Activated T-cell treated with anti-CD3 and anti-CD28 coated beads, Interleukin-2, amount 50 U/mL, for 72 hours (primary cell): ENCODE results near the gene MCC. TPM values are rescaled to one million over a fixed set of nuclear protein-coding genes. Genes with fewer than 3 reads are reported as not detected.
A peak's percentile ranks its signal among the peaks of the same experiment; 100 is the strongest.
"Not testable (repeated sequence)": the region's sequence is repeated elsewhere in the genome, so short reads cannot be mapped to it uniquely, and the experiment has no call there.

ENCODE experiments used
- ATAC-seq, 2 donors: fragments of 150-1000 bp; cut with Tn5 transposase; replicated peaks in 1 of 2; 2 replicates each; pipeline ENCODE4 v1.10.0; 2021; ENCODE audit warnings: moderate library complexity in 2 of 2, mild to moderate bottlenecking in 1 of 2
- DNase-seq, 2 donors: peaks; one replicate each; pipeline ENCODE4 v3.0.0; 2021 to 2022; ENCODE audit warnings: mixed read lengths in 1 of 2
- H3K27ac Mint-ChIP-seq: one replicate; pipeline ENCODE4 v1.8.0; 2022; ENCODE audit warnings: mild to moderate bottlenecking, moderate library complexity, mixed read lengths
- H3K27me3 Mint-ChIP-seq: one replicate; pipeline ENCODE4 v1.8.0; 2022; ENCODE audit warnings: low read depth, mixed read lengths
- H3K36me3 Mint-ChIP-seq, 2 donors: one replicate each; pipeline ENCODE4 v1.8.0; 2022; ENCODE audit warnings: mixed read lengths in 2 of 2, mild to moderate bottlenecking in 1 of 2; ENCODE audit not compliant: insufficient read depth in 2 of 2
- H3K4me1 Mint-ChIP-seq: one replicate; pipeline ENCODE4 v1.8.0; 2022; ENCODE audit warnings: low read depth, mixed read lengths
- H3K4me3 Mint-ChIP-seq, 2 donors: one replicate each; pipeline ENCODE4 v1.8.0; 2022; ENCODE audit warnings: mild to moderate bottlenecking in 2 of 2, mixed read lengths in 2 of 2, moderate library complexity in 2 of 2
- H3K9me3 Mint-ChIP-seq, 2 donors: one replicate each; pipeline ENCODE4 v1.8.0; 2022; ENCODE audit warnings: mixed read lengths in 2 of 2
- total RNA-seq, 2 donors: library from RNA; stranded (reverse); gene quantifications; one replicate each; pipeline ENCODE4 v1.2.3, GENCODE V29; 2022

MCC gene
- total RNA-seq, 2 donors from 2014 or later = 3.3 to 4.2 TPM

GRCh38 chr5:113434889-113435288 lies 53.4 kb downstream of the MCC start, which contains the start of gene TSSK1B:
TSSK1B (minus strand) TSS chr5:113434989; CDS start chr5:113434839, 150 bp downstream.
- no peak within 1 kb of the TSS for H3K4me3 Mint-ChIP-seq

DNA sequence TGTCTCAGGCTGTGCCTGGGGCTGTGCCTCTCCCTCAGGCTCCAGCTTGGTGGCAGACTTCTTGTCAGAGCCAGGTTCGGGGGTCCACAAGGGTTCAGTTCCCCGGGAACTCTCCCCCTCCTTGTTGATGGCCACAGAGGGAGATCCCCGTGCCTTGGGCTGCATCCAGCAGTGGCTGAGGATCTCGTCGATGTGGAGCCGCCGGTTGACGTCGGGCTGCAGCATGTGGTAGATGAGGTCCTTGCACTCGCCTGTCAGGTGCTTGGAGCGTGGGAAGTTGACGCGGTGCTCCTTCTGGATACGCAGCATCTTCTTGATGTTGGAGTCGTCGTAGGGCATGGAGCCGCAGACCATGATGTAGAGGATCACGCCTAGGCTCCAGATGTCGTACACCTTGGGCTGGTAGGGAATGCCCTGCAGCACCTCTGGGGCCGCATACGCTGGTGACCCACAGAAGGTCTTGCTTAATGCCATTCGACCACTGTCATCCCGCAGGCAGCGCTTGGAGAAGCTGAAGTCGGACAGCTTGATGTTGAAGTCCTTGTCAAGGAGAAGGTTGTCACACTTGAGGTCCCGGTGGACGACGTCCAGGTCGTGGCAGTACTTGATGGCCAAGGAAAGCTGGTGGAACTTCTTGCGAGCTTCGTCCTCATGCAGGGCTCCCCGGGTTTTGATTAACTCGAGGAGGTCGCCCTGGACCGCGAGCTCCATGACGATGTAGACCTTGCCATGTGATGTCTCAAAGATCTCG lies 54.2 kb downstream of the MCC start:
- Mint-ChIP-seq H3K36me3 (no peaks in the 10 kb centered on the region), H3K27me3 (no peaks in the 10 kb centered on the region), H3K9me3 (no peaks in the 10 kb centered on the region), H3K4me3 (no peak overlapping the region), H3K27ac (no peak overlapping the region), H3K4me1 (no peaks in the 10 kb centered on the region)
- ATAC-seq (no peak), DNase-seq (no peak)

More at GRCh38 chr5:113434889-113435288, 53.4 kb downstream of the MCC start, which contains the start of gene TSSK1B:
- DNase-seq = no peak
- ATAC-seq = no peak
- no peaks in the 10 kb centered on the region for H3K36me3 Mint-ChIP-seq
- H3K4me1 Mint-ChIP-seq = no peaks in the 10 kb centered on the region
- no peak within 1 kb of the TSS for H3K27ac Mint-ChIP-seq
- H3K9me3 Mint-ChIP-seq = no peaks in the 10 kb centered on the region
- H3K27me3 Mint-ChIP-seq = no peaks in the 10 kb centered on the region

DNA sequence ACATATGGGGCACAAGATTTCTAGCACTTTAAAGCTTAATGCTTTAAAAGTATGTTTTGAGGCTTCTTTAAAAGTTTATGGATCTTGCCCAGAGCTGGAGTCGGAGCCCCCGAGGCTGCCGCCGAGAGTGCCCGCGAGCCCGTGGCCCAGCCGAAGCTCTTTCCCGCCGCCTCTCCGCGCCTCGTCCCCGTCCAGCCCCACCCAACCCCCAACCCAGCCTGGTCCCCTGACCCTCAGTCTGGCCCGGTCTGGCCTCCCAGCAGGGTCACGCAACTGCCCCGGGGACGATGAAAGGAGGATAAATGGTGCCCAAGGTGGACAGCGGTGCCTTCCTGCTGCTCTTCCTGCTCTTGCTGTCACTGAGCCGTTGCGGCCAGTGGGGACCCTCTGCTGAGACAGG lies 55.2 kb downstream of the MCC start:
- no peaks in the 10 kb centered on the region for H3K27me3 Mint-ChIP-seq
- no peak for DNase-seq
- H3K36me3 Mint-ChIP-seq = no peaks in the 10 kb centered on the region
- H3K9me3 Mint-ChIP-seq = no peaks in the 10 kb centered on the region
- no peaks in the 10 kb centered on the region for H3K4me1 Mint-ChIP-seq
- H3K4me3 Mint-ChIP-seq = no peak overlapping the region
- ATAC-seq = no peak
- H3K27ac Mint-ChIP-seq = no peak overlapping the region

- Mint-ChIP-seq H3K27me3 (no peaks in the 10 kb centered on the region), H3K9me3 (no peaks in the 10 kb centered on the region), H3K36me3 (no peaks in the 10 kb centered on the region), H3K4me3 (no peak overlapping the region), H3K4me1 (no peaks in the 10 kb centered on the region), H3K27ac (no peak overlapping the region)
- no peak for ATAC-seq
- no peak for DNase-seq
Measured at GRCh38 chr5:113427871-113428574, 60.2 kb downstream of the MCC start.

DNA sequence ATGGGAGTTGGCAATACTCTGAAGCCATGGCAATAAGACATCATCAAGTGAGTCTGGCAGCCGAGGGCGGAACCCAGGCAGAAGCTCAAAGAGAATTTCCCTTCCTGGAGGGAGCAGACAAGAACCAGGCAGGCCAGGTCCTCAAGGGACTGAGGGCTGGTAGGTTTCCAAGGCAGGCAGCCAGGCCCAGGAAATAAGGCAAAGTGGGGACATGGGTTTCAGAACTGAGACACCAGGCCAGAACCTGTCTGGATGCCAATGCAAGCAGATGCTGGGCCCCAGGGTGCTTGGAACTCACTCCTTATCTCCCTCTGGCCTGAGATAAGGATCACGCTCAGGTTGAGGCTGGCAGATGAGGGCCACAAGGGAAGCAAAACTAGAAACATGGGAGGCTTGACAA lies 62.3 kb downstream of the MCC start:
- Mint-ChIP-seq H3K36me3 (no peaks in the 10 kb centered on the region), H3K9me3 (no peaks in the 10 kb centered on the region), H3K27ac (no peak overlapping the region), H3K27me3 (no peaks in the 10 kb centered on the region), H3K4me3 (no peak overlapping the region), H3K4me1 (no peaks in the 10 kb centered on the region)
- no peak for ATAC-seq
- no peak for DNase-seq

- no peaks in the 10 kb centered on the region for H3K27me3 Mint-ChIP-seq
Measured at GRCh38 chr5:113421693-113422092, 66.6 kb downstream of the MCC start.

DNA sequence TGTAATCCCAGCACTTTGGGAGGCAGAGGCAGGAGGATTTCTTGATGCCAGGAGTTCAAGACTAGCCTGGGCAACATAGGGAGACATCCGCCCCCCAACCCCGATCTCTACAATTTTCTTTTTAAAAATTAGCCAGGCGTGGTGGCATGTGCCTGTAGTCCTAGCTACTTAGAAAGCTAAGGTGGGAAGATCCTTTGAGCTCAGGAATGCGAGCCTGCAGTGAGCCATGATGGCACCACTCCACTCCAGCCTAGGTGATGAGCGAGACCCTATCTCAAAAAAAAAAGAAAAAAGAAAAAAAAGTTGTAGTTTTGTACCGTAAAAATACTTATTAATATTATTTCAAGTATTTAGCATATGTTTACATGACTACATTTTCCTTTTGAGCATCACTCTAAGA lies 82.7 kb downstream of the MCC start:
- no peak overlapping the region for H3K27ac Mint-ChIP-seq
- no peaks in the 10 kb centered on the region for H3K36me3 Mint-ChIP-seq
- H3K4me1 Mint-ChIP-seq = no peaks in the 10 kb centered on the region
- no peak overlapping the region for H3K4me3 Mint-ChIP-seq
- DNase-seq (no peak), ATAC-seq (no peak)
- H3K9me3 Mint-ChIP-seq = no peaks in the 10 kb centered on the region
- no peaks in the 10 kb centered on the region for H3K27me3 Mint-ChIP-seq

More at GRCh38 chr5:113421693-113422092, 66.6 kb downstream of the MCC start:
- Mint-ChIP-seq H3K27ac (no peak overlapping the region), H3K4me3 (no peak overlapping the region), H3K9me3 (peaks cover 0 to 1% of the 10 kb centered on the region in 2 donors), H3K36me3 (peaks cover 0 to 2% of the 10 kb centered on the region in 2 donors), H3K4me1 (no peaks in the 10 kb centered on the region)
- ATAC-seq (no peak), DNase-seq (no peak)

DNA sequence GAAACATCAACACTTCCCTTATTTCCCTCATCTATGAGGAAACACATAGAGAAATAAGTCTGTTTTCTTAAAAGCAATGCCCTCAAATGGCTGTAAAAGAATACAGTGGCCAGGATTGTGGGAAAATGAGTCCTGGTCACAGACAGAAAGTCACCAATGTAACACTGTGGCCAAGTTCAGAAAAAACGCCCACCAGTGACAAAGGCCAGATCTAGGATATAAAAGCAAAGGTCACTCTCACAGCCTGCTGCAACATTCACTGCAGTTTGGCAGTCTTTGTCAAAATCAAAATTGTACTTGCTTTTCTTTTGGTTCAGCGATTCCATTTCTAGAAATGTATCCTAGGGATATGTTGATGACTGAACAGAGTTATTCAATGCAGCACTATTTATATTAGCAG lies 84.0 kb downstream of the MCC start:
- ATAC-seq = no peak
- Mint-ChIP-seq H3K4me3 (no peak overlapping the region), H3K36me3 (no peaks in the 10 kb centered on the region), H3K27ac (no peak overlapping the region), H3K4me1 (no peaks in the 10 kb centered on the region), H3K9me3 (no peaks in the 10 kb centered on the region), H3K27me3 (no peaks in the 10 kb centered on the region)
- no peak for DNase-seq

DNA sequence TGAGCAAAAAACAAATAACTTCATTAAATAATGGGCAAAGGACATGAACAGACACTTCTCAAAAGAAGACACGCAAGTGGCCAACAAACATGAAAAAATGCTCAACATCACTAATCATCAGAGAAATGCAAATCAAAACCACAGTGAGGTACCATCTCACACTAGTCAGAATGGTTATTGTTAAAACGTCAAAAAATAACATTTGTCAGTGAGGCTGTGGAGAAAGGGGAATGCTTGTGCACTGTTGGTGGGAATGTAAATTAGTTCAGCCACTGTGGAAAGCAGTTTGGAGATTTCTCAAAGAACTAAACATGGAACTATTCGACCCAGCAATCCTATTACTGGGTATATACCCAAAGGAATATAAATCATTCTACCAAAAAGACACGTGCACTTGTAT lies 90.3 kb downstream of the MCC start:
- not testable (repeated sequence) for H3K4me1 Mint-ChIP-seq, DNase-seq, H3K27ac Mint-ChIP-seq, H3K9me3 Mint-ChIP-seq, H3K4me3 Mint-ChIP-seq, H3K36me3 Mint-ChIP-seq, H3K27me3 Mint-ChIP-seq, ATAC-seq

DNA sequence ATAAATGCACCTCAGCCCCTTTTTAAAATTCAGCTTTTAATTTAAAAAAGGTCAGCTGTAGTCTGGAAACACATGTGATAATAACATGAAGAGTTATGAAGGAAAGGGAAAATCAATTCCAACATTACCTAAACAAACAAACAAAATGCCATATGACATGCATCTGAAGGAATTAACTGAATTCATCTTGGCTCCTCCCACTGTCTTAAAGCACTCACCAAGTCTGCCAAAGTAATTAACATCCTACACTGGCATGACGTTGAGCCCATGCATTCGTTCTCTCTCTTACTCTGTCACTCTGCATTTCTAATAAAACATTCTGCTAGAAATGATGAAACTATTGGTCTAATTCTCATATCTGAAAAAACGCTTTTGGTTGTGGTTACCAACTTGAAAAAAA lies 91.2 kb downstream of the MCC start:
- Mint-ChIP-seq H3K36me3 (no peaks in the 10 kb centered on the region), H3K4me3 (no peak overlapping the region), H3K4me1 (no peaks in the 10 kb centered on the region), H3K27me3 (no peaks in the 10 kb centered on the region), H3K27ac (no peak overlapping the region), H3K9me3 (no peaks in the 10 kb centered on the region)
- no peak for DNase-seq
- ATAC-seq = no peak

GRCh38 chr5:113394658-113395057 lies 93.6 kb downstream of the MCC start:
- DNase-seq (no peak), ATAC-seq (peak in 1 of 2 donors; percentile 54)
- Mint-ChIP-seq H3K36me3 (no peaks in the 10 kb centered on the region), H3K4me3 (no peak overlapping the region), H3K27me3 (peaks cover 1% of the 10 kb centered on the region), H3K4me1 (no peaks in the 10 kb centered on the region), H3K9me3 (no peaks in the 10 kb centered on the region), H3K27ac (peak overlapping the region; percentile 2)

- peak in 1 of 2 donors; percentile 73 for ATAC-seq
- no peak overlapping the region for H3K27ac Mint-ChIP-seq
- no peak overlapping the region for H3K4me3 Mint-ChIP-seq
- no peaks in the 10 kb centered on the region for H3K36me3 Mint-ChIP-seq
- H3K27me3 Mint-ChIP-seq = peaks cover 10% of the 10 kb centered on the region
- H3K4me1 Mint-ChIP-seq = no peaks in the 10 kb centered on the region
- H3K9me3 Mint-ChIP-seq = no peaks in the 10 kb centered on the region
- DNase-seq = no peak
Measured at GRCh38 chr5:113390224-113390623, 98.0 kb downstream of the MCC start.

- no peak overlapping the region for H3K4me3 Mint-ChIP-seq
- ATAC-seq = no peak
- DNase-seq = no peak
- no peaks in the 10 kb centered on the region for H3K36me3 Mint-ChIP-seq
- H3K9me3 Mint-ChIP-seq = no peaks in the 10 kb centered on the region
- no peak overlapping the region for H3K27ac Mint-ChIP-seq
- H3K27me3 Mint-ChIP-seq = peaks cover 12% of the 10 kb centered on the region
- H3K4me1 Mint-ChIP-seq = no peaks in the 10 kb centered on the region
Measured at GRCh38 chr5:113389116-113389515, 99.1 kb downstream of the MCC start.
